Common myeloid progenitor, CD34-positive (primary cell): ENCODE measurements around the gene TMEM273.

Experiments used
- CTCF ChIA-PET: fragments of 350-600 bp; sonication (Branson Sonifier 250); formaldehyde crosslinking; loops from one replicate; lab custom pipeline; 2021; ENCODE audit warnings: antibody characterized with exemption; lab: Charles Lee
- POLR2A ChIA-PET: fragments of 350-600 bp; sonication (Branson Sonifier 250); formaldehyde crosslinking; loops from one replicate; lab custom pipeline; 2021; ENCODE audit warnings: antibody characterized with exemption; lab: Charles Lee
- DNase-seq, 3 donors: peaks; one replicate each; pipeline versions ENCODE4 v3.0.0 to v3.0.0-alpha.2; 2013
- H3K27ac ChIP-seq, 2 experiments: 1 replicate in 1 of 2; 2 replicates in 1 of 2; pipeline ENCODE4 v1.7.0; 2013; ENCODE audit warnings: inconsistent platforms in 2 of 2, low read length in 2 of 2, mild to moderate bottlenecking in 2 of 2, low read depth in 1 of 2, moderate library complexity in 1 of 2; ENCODE audit not compliant: severe bottlenecking in 2 of 2, insufficient read depth in 1 of 2, poor library complexity in 1 of 2
- H3K27me3 ChIP-seq, 5 experiments: replicated peaks in 2 of 5; 1 replicate in 3 of 5; 2 replicates in 2 of 5; pipeline versions ENCODE4 v1.6.1 to v1.7.0; 2013; ENCODE audit warnings: low read length in 4 of 5, mild to moderate bottlenecking in 2 of 5, moderate library complexity in 2 of 5, inconsistent platforms in 1 of 5; ENCODE audit not compliant: insufficient read depth in 5 of 5, control insufficient read depth in 4 of 5
- H3K36me3 ChIP-seq, 4 experiments: 1 replicate in 2 of 4; 2 replicates in 2 of 4; pipeline versions ENCODE4 v1.6.1 to v1.7.0; 2013; ENCODE audit warnings: low read length in 3 of 4, control low read depth in 1 of 4, mild to moderate bottlenecking in 1 of 4; ENCODE audit not compliant: control insufficient read depth in 4 of 4, insufficient read depth in 4 of 4
- H3K4me1 ChIP-seq, 4 experiments: 1 replicate in 3 of 4; 2 replicates in 1 of 4; pipeline versions ENCODE4 v1.6.1 to v1.7.1; 2013; ENCODE audit warnings: low read length in 3 of 4, mild to moderate bottlenecking in 3 of 4, control low read depth in 1 of 4, inconsistent platforms in 1 of 4, moderate library complexity in 1 of 4; ENCODE audit not compliant: control insufficient read depth in 4 of 4, insufficient read depth in 4 of 4; ENCODE audit errors: control extremely low read depth in 1 of 4
- H3K4me3 ChIP-seq, 7 experiments: 1 replicate in 4 of 7; 2 replicates in 3 of 7; pipeline versions ENCODE4 v1.5.1 to v1.7.0; 2013; ENCODE audit warnings: mild to moderate bottlenecking in 7 of 7, low read length in 6 of 7, moderate library complexity in 6 of 7, inconsistent platforms in 2 of 7, low read depth in 2 of 7, control low read depth in 1 of 7; ENCODE audit not compliant: insufficient read depth in 4 of 7, control insufficient read depth in 1 of 7; ENCODE audit errors: extremely low read depth in 1 of 7
- H3K9me3 ChIP-seq, 5 experiments: 1 replicate in 4 of 5; 2 replicates in 1 of 5; pipeline versions ENCODE4 v1.6.1 to v1.7.1; 2013; ENCODE audit warnings: low read length in 4 of 5, mild to moderate bottlenecking in 2 of 5, inconsistent platforms in 1 of 5, low read depth in 1 of 5, moderate library complexity in 1 of 5; ENCODE audit not compliant: control insufficient read depth in 4 of 5, insufficient read depth in 2 of 5; ENCODE audit errors: control extremely low read depth in 1 of 5
- WGBS: methylation state at CpG from one replicate; pipeline ENCODE4 v1.1.5; 2013; ENCODE audit not compliant: insufficient coverage; 5-methylcytosine and 5-hydroxymethylcytosine counted together

TMEM273 gene

GRCh38 chr10:49169776-49170175 is 18.4 kb downstream of the TMEM273 start:
- peaks cover 0 to 61% (median 11%) of the 10 kb centered on the region in 4 experiments for H3K4me1 ChIP-seq
- no peaks in the 10 kb centered on the region for H3K9me3 ChIP-seq
- H3K27me3 ChIP-seq = peaks cover 0 to 2% (median 0%) of the 10 kb centered on the region in 5 experiments
- 100% methylated on average over 1 of the region's 4 CpGs for WGBS
- DNase-seq = no peak
- POLR2A ChIA-PET = no interaction called here
- CTCF ChIA-PET = interaction anchor here (1.0 to 3.7 kb wide), 3 partner anchors 15 to 512 kb away, joined by 3 to 11 read pairs (median 3); no protein-coding TSS in a partner anchor
- H3K4me3 ChIP-seq = no peak overlapping the region
- H3K27ac ChIP-seq = no peak overlapping the region
- peaks cover 0 to 35% (median 0%) of the 10 kb centered on the region in 4 experiments for H3K36me3 ChIP-seq

GRCh38 chr10:49168831-49169500 is 19.2 kb downstream of the TMEM273 start:
- ChIA-PET POLR2A (no interaction called here), CTCF (interaction anchor here (1.0 to 1.7 kb wide), 3 partner anchors 16 to 511 kb away, joined by 3 to 5 read pairs (median 3); no protein-coding TSS in a partner anchor)
- Histone ChIP-seq H3K27me3 (peaks cover 0 to 2% (median 0%) of the 10 kb centered on the region in 5 experiments), H3K36me3 (peaks cover 0 to 42% (median 0%) of the 10 kb centered on the region in 4 experiments), H3K9me3 (no peaks in the 10 kb centered on the region), H3K27ac (no peak overlapping the region), H3K4me1 (peaks cover 0 to 53% (median 4%) of the 10 kb centered on the region in 4 experiments), H3K4me3 (no peak overlapping the region)
- no CpG with 5 or more reads among the region's 6 CpGs for WGBS
- DNase-seq = peak in 2 of 3 donors; percentile 52 to 56

GRCh38 chr10:49168171-49168540 is 20.0 kb downstream of the TMEM273 start:
- Histone ChIP-seq H3K4me3 (no peak overlapping the region), H3K27me3 (peaks cover 0 to 2% (median 0%) of the 10 kb centered on the region in 5 experiments), H3K36me3 (peaks cover 0 to 50% (median 0%) of the 10 kb centered on the region in 4 experiments), H3K9me3 (no peaks in the 10 kb centered on the region), H3K4me1 (peaks cover 0 to 46% (median 3%) of the 10 kb centered on the region in 4 experiments), H3K27ac (no peak overlapping the region)
- DNase-seq = no peak
- ChIA-PET CTCF (interaction anchor here (1.0 to 1.7 kb wide), 3 partner anchors 185 to 511 kb away, joined by 4 to 5 read pairs (median 5); no protein-coding TSS in a partner anchor), POLR2A (no interaction called here)
- WGBS = 100% methylated on average over 1 of the region's 4 CpGs

- Histone ChIP-seq H3K27me3 (peaks cover 0 to under 1% (median 0%) of the 10 kb centered on the region in 5 experiments), H3K9me3 (no peaks in the 10 kb centered on the region), H3K27ac (peak overlapping the region in 1 of 2 experiments; percentile 6), H3K36me3 (peaks cover 0 to 56% (median 0%) of the 10 kb centered on the region in 4 experiments), H3K4me1 (peaks cover 0 to 43% (median 3%) of the 10 kb centered on the region in 4 experiments), H3K4me3 (no peak overlapping the region)
- ChIA-PET CTCF (interaction anchor here (1.0 to 1.7 kb wide), 4 partner anchors 14 to 511 kb away, joined by 3 to 5 read pairs (median 4); no protein-coding TSS in a partner anchor), POLR2A (no interaction called here)
- 98% methylated on average over 9 of the region's 12 CpGs for WGBS
- no peak for DNase-seq
These were observed 20.6 kb downstream of the TMEM273 start for GRCh38 chr10:49167425-49168170.

- Histone ChIP-seq H3K4me3 (no peak overlapping the region), H3K9me3 (no peaks in the 10 kb centered on the region), H3K4me1 (peaks cover 0 to 34% (median 4%) of the 10 kb centered on the region in 4 experiments), H3K27me3 (no peaks in the 10 kb centered on the region), H3K27ac (no peak overlapping the region), H3K36me3 (peaks cover 0 to 65% (median 0%) of the 10 kb centered on the region in 4 experiments)
- DNase-seq = no peak
- WGBS = 95% methylated on average over 14 of the region's 14 CpGs
- ChIA-PET POLR2A (no interaction called here), CTCF (interaction anchor here (0.6 to 3.4 kb wide), 5 partner anchors 13 to 504 kb away, joined by 3 to 19 read pairs (median 4); no protein-coding TSS in a partner anchor)
These were observed 21.4 kb downstream of the TMEM273 start for GRCh38 chr10:49166484-49167400.

GRCh38 chr10:49165821-49166483 is 22.2 kb downstream of the TMEM273 start:
- peaks cover 0 to 71% (median 0%) of the 10 kb centered on the region in 4 experiments for H3K36me3 ChIP-seq
- H3K27ac ChIP-seq = no peak overlapping the region
- H3K9me3 ChIP-seq = no peaks in the 10 kb centered on the region
- POLR2A ChIA-PET = no interaction called here
- no peaks in the 10 kb centered on the region for H3K27me3 ChIP-seq
- 97% methylated on average over 14 of the region's 14 CpGs for WGBS
- CTCF ChIA-PET = interaction anchor here (3.4 to 5.1 kb wide), 2 partner anchors 184 to 189 kb away, joined by 19 to 52 read pairs; no protein-coding TSS in a partner anchor
- no peak overlapping the region for H3K4me3 ChIP-seq
- DNase-seq = no peak
- H3K4me1 ChIP-seq = peaks cover 0 to 26% (median 6%) of the 10 kb centered on the region in 4 experiments
